OCI-LY7 (cell line): ENCODE results near the gene DDX52. TPM values are rescaled to one million over a fixed set of nuclear protein-coding genes. Genes with fewer than 3 reads are reported as not detected.
"Not testable (repeated sequence)": the region's sequence is repeated elsewhere in the genome, so short reads cannot be mapped to it uniquely, and the experiment has no call there.

ENCODE experiments used
- BruUV-seq: library from RNA; stranded (reverse); fragments of 400-500 nt; replicated peaks from 2 replicates; lab custom pipeline; 2021; lab: Mats Ljungman, UMichigan
- CTCF ChIA-PET: fragments of 300-600 bp; sonication (Branson Sonifier 250); formaldehyde crosslinking; loops from one replicate; lab custom pipeline; 2022; ENCODE audit warnings: antibody characterized with exemption; ENCODE audit not compliant: unreplicated experiment; lab: Charles Lee
- POLR2A ChIA-PET: fragments of 300-600 bp; sonication (Branson Sonifier 250); formaldehyde crosslinking; loops from one replicate; lab custom pipeline; 2022; ENCODE audit warnings: antibody characterized with exemption; lab: Charles Lee
- DNase-seq: peaks from one replicate; pipeline ENCODE4 v3.0.0-alpha.2; 2015; ENCODE audit warnings: low spot score
- H2AFZ ChIP-seq: fragments of 200-600 bp; sonication (generic), shearing (Covaris generic); 2 replicates; pipeline ENCODE4 v1.6.1; 2014; ENCODE audit warnings: mild to moderate bottlenecking, antibody characterized with exemption, low read length, moderate library complexity
- H3K27ac ChIP-seq: fragments of 200-600 bp; sonication (generic); 2 replicates; pipeline ENCODE4 v1.5.1; 2014; ENCODE audit warnings: mixed run types, low read depth, mild to moderate bottlenecking, moderate library complexity, low read length, inconsistent platforms; ENCODE audit not compliant: poor library complexity, severe bottlenecking
- H3K36me3 ChIP-seq: fragments of 200-600 bp; sonication (generic); 2 replicates; pipeline ENCODE4 v1.6.1; 2014; ENCODE audit warnings: mild to moderate bottlenecking, antibody characterized with exemption, low read length, moderate library complexity, mixed read lengths; ENCODE audit not compliant: insufficient read depth
- H3K4me1 ChIP-seq: fragments of 200-600 bp; sonication (generic); 2 replicates; pipeline ENCODE4 v1.5.1; 2014; ENCODE audit warnings: mild to moderate bottlenecking, low read length; ENCODE audit not compliant: insufficient read depth, poor library complexity, severe bottlenecking
- H3K4me2 ChIP-seq: fragments of 200-600 bp; sonication (generic); 2 replicates; pipeline ENCODE4 v1.6.1; 2014; ENCODE audit warnings: mild to moderate bottlenecking, low read length
- H3K4me3 ChIP-seq: fragments of 200-600 bp; sonication (generic); 2 replicates; pipeline ENCODE4 v1.5.1; 2014; ENCODE audit warnings: mild to moderate bottlenecking, low read depth, low read length; ENCODE audit not compliant: poor library complexity, severe bottlenecking
- H3K79me2 ChIP-seq: fragments of 200-600 bp; sonication (generic); 2 replicates; pipeline ENCODE4 v1.6.1; 2016; ENCODE audit warnings: low read depth, mild to moderate bottlenecking, low read length, moderate library complexity, mixed read lengths; ENCODE audit not compliant: insufficient read depth
- H3K9me2 ChIP-seq: fragments of 200-600 bp; sonication (generic); 2 replicates; pipeline ENCODE4 v1.6.1; 2016; ENCODE audit warnings: mild to moderate bottlenecking, low read length, mixed read lengths; ENCODE audit not compliant: insufficient read depth
- H3K9me3 ChIP-seq: fragments of 200-600 bp; sonication (generic); 2 replicates; pipeline ENCODE4 v1.6.1; 2014; ENCODE audit warnings: mild to moderate bottlenecking, mixed run types, low read length, mixed read lengths
- H4K20me1 ChIP-seq: fragments of 200-600 bp; sonication (generic); 2 replicates; pipeline ENCODE4 v1.6.1; 2014; ENCODE audit warnings: mild to moderate bottlenecking, antibody characterized with exemption, low read length, moderate library complexity, mixed read lengths; ENCODE audit not compliant: insufficient read depth
- CTCF ChIP-seq: fragments of 200-600 bp; sonication (generic); conservative IDR thresholded peaks from 2 replicates; pipeline ENCODE4 v1.5.1; 2014; ENCODE audit warnings: mild to moderate bottlenecking, antibody characterized with exemption, low read length, moderate library complexity, mixed read lengths
- EZH2phosphoT487 ChIP-seq: fragments of 200-600 bp; sonication (generic); IDR thresholded peaks from 2 replicates; pipeline ENCODE4 v1.6.1; 2018; ENCODE audit warnings: low read depth, borderline replicate concordance, mild to moderate bottlenecking, mixed run types, antibody characterized with exemption, low read length, moderate library complexity, mixed read lengths
- intact Hi-C: fragments of 100-400 bp; cut with micrococcal nuclease; formaldehyde crosslinking; loops from one replicate; pipeline ENCODE4 v1.10.0; 2022; ENCODE audit not compliant: unreplicated experiment
- total RNA-seq, 2 experiments: library from RNA; depleted of rRNA in 1 of 2; stranded (reverse); fragments of >200 nt in 1 of 2; shearing (Covaris generic) in 1 of 2; gene quantifications; 2 replicates each; pipeline ENCODE4 v1.2.3, GENCODE V29; 2014 to 2022

DDX52 gene
- total RNA-seq, 2 experiments from 2014 or later, result 18.1 to 35.2 TPM

GRCh38 chr17:37637956-37638355 is 5.3 kb downstream of the DDX52 start:
- Histone ChIP-seq H3K27ac (no peak overlapping the region), H3K9me3 (peaks cover 9% of the 10 kb centered on the region; the same call in 1 of the 2 replicates), H3K79me2 (peaks cover 36% of the 10 kb centered on the region), H4K20me1 (no peaks in the 10 kb centered on the region), H3K9me2 (no peaks in the 10 kb centered on the region), H3K36me3 (peaks cover 75% of the 10 kb centered on the region), H3K4me2 (no peak overlapping the region), H3K4me3 (no peak overlapping the region), H2AFZ (no peak overlapping the region), H3K4me1 (peaks cover 12% of the 10 kb centered on the region)
- TF ChIP-seq CTCF (no peak), EZH2phosphoT487 (no peak)
- ChIA-PET CTCF (no interaction called here), POLR2A (no interaction called here)
- no peak for DNase-seq
- intact Hi-C loops, result no loop called here
- no TSS peak for BruUV-seq

GRCh38 chr17:37616430-37616829 is 26.8 kb downstream of the DDX52 start:
- POLR2A ChIA-PET, result interaction anchor here (0.7 kb wide), 1 partner anchor 80 kb away, joined by 3 read pairs; no protein-coding TSS in a partner anchor
- CTCF ChIA-PET, H3K27ac ChIP-seq, H3K4me2 ChIP-seq, H2AFZ ChIP-seq, intact Hi-C loops, H3K79me2 ChIP-seq, H3K9me3 ChIP-seq, H3K4me3 ChIP-seq, BruUV-seq, H3K4me1 ChIP-seq, H3K9me2 ChIP-seq, DNase-seq, H4K20me1 ChIP-seq: not testable (repeated sequence)
- H3K36me3 ChIP-seq, result peaks cover 87% of the 10 kb centered on the region

- ChIA-PET CTCF (no interaction called here), POLR2A (no interaction called here)
- intact Hi-C loops, result no loop called here
- no peak overlapping the region for H3K4me2 ChIP-seq
- no peaks in the 10 kb centered on the region for H3K9me3 ChIP-seq
- H3K36me3 ChIP-seq, result peaks cover 71% of the 10 kb centered on the region
- H4K20me1 ChIP-seq, result no peaks in the 10 kb centered on the region
- H3K9me2 ChIP-seq, result no peaks in the 10 kb centered on the region
- no peak for DNase-seq
- H2AFZ ChIP-seq, result no peak overlapping the region
- H3K79me2 ChIP-seq, result no peaks in the 10 kb centered on the region
- no TSS peak for BruUV-seq
- no peak overlapping the region for H3K27ac ChIP-seq
- TF ChIP-seq EZH2phosphoT487 (no peak), CTCF (no peak)
- H3K4me3 ChIP-seq, result no peak overlapping the region
- peaks cover 5% of the 10 kb centered on the region for H3K4me1 ChIP-seq
Observed at GRCh38 chr17:37614823-37615222, 28.4 kb downstream of the DDX52 start.
